ENCODE data around the gene DHRS12. TPM values are rescaled to one million over a fixed set of nuclear protein-coding genes. Genes with fewer than 3 reads are reported as not detected.

Gene DHRS12
- total RNA-seq, 4 donors from 2014 or later, result 8.1 to 21.7 (median 12.5) TPM

GRCh38 chr13:51844862-51845573 lies 41.1 kb upstream of the DHRS12 start, which contains the start of gene TMEM272:
Gene TMEM272 (minus strand): TSS chr13:51845177. CDS start chr13:51838530, 6,647 bp downstream.
- peak; percentile 29 to 72 (median 71) for DNase-seq
- Histone ChIP-seq H3K36me3 (no peaks in the 10 kb centered on the region), H3K4me1 (peaks cover 0 to 13% (median 0%) of the 10 kb centered on the region in 4 donors), H3K27ac (no peak within 1 kb of the TSS), H3K9me3 (no peaks in the 10 kb centered on the region), H3K27me3 (no peaks in the 10 kb centered on the region), H3K4me3 (peak within 1 kb of the TSS in 2 of 4 donors; percentile 33 to 47)
- peak in 5 of 6 experiments; percentile 46 to 81 (median 73) for TF ChIP-seq CTCF (IDR thresholded peaks at IDR 0.05)
- no peak for TF ChIP-seq POLR2A (IDR thresholded peaks at IDR 0.05)

- Histone ChIP-seq H3K4me1 (peaks cover 0 to 13% (median 0%) of the 10 kb centered on the region in 4 donors), H3K27ac (no peak overlapping the region), H3K36me3 (no peaks in the 10 kb centered on the region), H3K9me3 (no peaks in the 10 kb centered on the region), H3K4me3 (no peak overlapping the region), H3K27me3 (no peaks in the 10 kb centered on the region)
- no peak for DNase-seq
- TF ChIP-seq CTCF (IDR thresholded peaks at IDR 0.05), result no peak
- TF ChIP-seq POLR2A (IDR thresholded peaks at IDR 0.05), result no peak
Measured at GRCh38 chr13:51843529-51843928, 39.6 kb upstream of the DHRS12 start.

- H3K9me3 ChIP-seq, result no peaks in the 10 kb centered on the region
- TF ChIP-seq CTCF (IDR thresholded peaks at IDR 0.05), result no peak
- no peak for TF ChIP-seq POLR2A (IDR thresholded peaks at IDR 0.05)
- no peak overlapping the region for H3K4me3 ChIP-seq
- peaks cover 0 to 13% (median 0%) of the 10 kb centered on the region in 4 donors for H3K4me1 ChIP-seq
- no peak overlapping the region for H3K27ac ChIP-seq
- no peaks in the 10 kb centered on the region for H3K27me3 ChIP-seq
- DNase-seq, result no peak
- no peaks in the 10 kb centered on the region for H3K36me3 ChIP-seq
Measured at GRCh38 chr13:51841732-51842131, 37.8 kb upstream of the DHRS12 start.

- no peak overlapping the region for H3K4me3 ChIP-seq
- H3K4me1 ChIP-seq, result peaks cover 0 to 11% (median 0%) of the 10 kb centered on the region in 4 donors
- TF ChIP-seq CTCF (IDR thresholded peaks at IDR 0.05) (no peak), POLR2A (IDR thresholded peaks at IDR 0.05) (no peak)
- H3K27me3 ChIP-seq, result no peaks in the 10 kb centered on the region
- H3K9me3 ChIP-seq, result no peaks in the 10 kb centered on the region
- H3K36me3 ChIP-seq, result no peaks in the 10 kb centered on the region
- no peak for DNase-seq
- no peak overlapping the region for H3K27ac ChIP-seq
Measured at GRCh38 chr13:51840917-51841316, 37.0 kb upstream of the DHRS12 start.

GRCh38 chr13:51839711-51840540 lies 36.0 kb upstream of the DHRS12 start:
- Histone ChIP-seq H3K36me3 (no peaks in the 10 kb centered on the region), H3K27ac (no peak overlapping the region), H3K27me3 (no peaks in the 10 kb centered on the region), H3K4me3 (no peak overlapping the region), H3K4me1 (peaks cover 0 to 1% (median 0%) of the 10 kb centered on the region in 4 donors), H3K9me3 (no peaks in the 10 kb centered on the region)
- no peak for DNase-seq
- no peak for TF ChIP-seq CTCF (IDR thresholded peaks at IDR 0.05)
- no peak for TF ChIP-seq POLR2A (IDR thresholded peaks at IDR 0.05)

Measured in Peyer's patch (tissue), 4 donors.